HepG2 (cell line): Measurements from ENCODE around the gene ZCCHC4. TPM values are rescaled to one million over a fixed set of nuclear protein-coding genes. Genes with fewer than 3 reads are reported as not detected.
A peak's percentile ranks its signal among the peaks of the same experiment; 100 is the strongest.

Source experiments
- CBX2 ChIP-seq, 2 experiments: fragments of 200-600 bp in 1 of 2; sonication (generic); formaldehyde crosslinking in 1 of 2; IDR thresholded peaks; 2 replicates each; pipeline versions ENCODE4 v1.7.0 to v1.8.1; 2018 to 2022; ENCODE audit warnings: low read depth in 2 of 2, low read length in 1 of 2, mild to moderate bottlenecking in 1 of 2, missing genetic modification reagents in 1 of 2
- KMT2A ChIP-seq: sonication (generic); formaldehyde crosslinking; IDR thresholded peaks from 2 replicates; pipeline ENCODE4 v1.4.0; 2020; ENCODE audit warnings: missing genetic modification reagents
- NR2C2 ChIP-seq: sonication (generic); formaldehyde crosslinking; IDR thresholded peaks from 2 replicates; pipeline ENCODE4 v1.4.0; 2020; ENCODE audit warnings: missing genetic modification reagents, mild to moderate bottlenecking, moderate library complexity, borderline replicate concordance
- POLR2A ChIP-seq, 2 experiments: IDR thresholded peaks; 2 replicates each; pipeline ENCODE4 v1.6.1; 2011; ENCODE audit warnings: low read depth in 2 of 2, low read length in 2 of 2, mild to moderate bottlenecking in 1 of 2, moderate library complexity in 1 of 2; ENCODE audit not compliant: insufficient read depth in 1 of 2
- RNF2 ChIP-seq: fragments of 450-650 bp; conservative IDR thresholded peaks from 2 replicates; pipeline ENCODE4 v1.6.1; 2016; ENCODE audit warnings: low read depth
- SRY ChIP-seq: sonication (generic); formaldehyde crosslinking; IDR thresholded peaks from 2 replicates; pipeline ENCODE4 v1.8.0; 2022; ENCODE audit warnings: mild to moderate bottlenecking, missing genetic modification reagents
- WIZ ChIP-seq: sonication (generic); formaldehyde crosslinking; IDR thresholded peaks from 2 replicates; pipeline ENCODE4 v1.5.1; 2020; ENCODE audit warnings: mild to moderate bottlenecking, missing genetic modification reagents
- ZBTB3 ChIP-seq: sonication (generic); formaldehyde crosslinking; IDR thresholded peaks from 2 replicates; pipeline ENCODE4 v1.4.0; 2020; ENCODE audit warnings: low read depth, mild to moderate bottlenecking, moderate library complexity, missing genetic modification reagents, borderline replicate concordance
- ZFP41 ChIP-seq: sonication (generic); formaldehyde crosslinking; IDR thresholded peaks from 2 replicates; pipeline ENCODE4 v1.4.0; 2020; ENCODE audit warnings: mild to moderate bottlenecking, missing genetic modification reagents, borderline replicate concordance
- ZMYM4 ChIP-seq: sonication (generic); formaldehyde crosslinking; IDR thresholded peaks from 2 replicates; pipeline ENCODE4 v1.8.1; 2023; ENCODE audit warnings: mild to moderate bottlenecking, missing genetic modification reagents
- ZNF282 ChIP-seq: fragments of 450-650 bp; IDR thresholded peaks from 2 replicates; pipeline ENCODE4 v1.6.1; 2018; ENCODE audit not compliant: partially characterized antibody
- ZNF326 ChIP-seq: sonication (generic); formaldehyde crosslinking; IDR thresholded peaks from 2 replicates; pipeline ENCODE4 v1.4.0; 2020; ENCODE audit warnings: missing genetic modification reagents, borderline replicate concordance
- ZNF367 ChIP-seq: sonication (generic); formaldehyde crosslinking; IDR thresholded peaks from 2 replicates; pipeline ENCODE4 v1.4.0; 2020; ENCODE audit warnings: missing genetic modification reagents, borderline replicate concordance
- ZNF614 ChIP-seq: IDR thresholded peaks from 2 replicates; pipeline ENCODE4 v1.6.1; 2018; ENCODE audit warnings: missing biosample characterization, missing genetic modification reagents, inconsistent platforms, borderline replicate concordance
- ZNF720 ChIP-seq: sonication (generic); formaldehyde crosslinking; IDR thresholded peaks from 2 replicates; pipeline ENCODE4 v1.4.0; 2020; ENCODE audit warnings: missing genetic modification reagents
- polyA plus RNA-seq, 8 experiments: library from polyadenylated mRNA; depleted of rRNA in 3 of 8; stranded (reverse) in 7 of 8; unstranded in 1 of 8; fragments of >200 nt; fragmentation: Illumina TruSeq in 4 of 8; extraction: Trizol in 4 of 8; gene quantifications; 2 replicates each; pipeline versions ENCODE4 v1.2.1 to v1.2.3, GENCODE V29; 2011 to 2016; ENCODE audit warnings: low read depth in 4 of 8, missing spikeins in 1 of 8, mixed read lengths in 1 of 8; ENCODE audit not compliant: insufficient read depth in 1 of 8
- total RNA-seq, 5 experiments: library from RNA; depleted of rRNA; stranded (reverse); fragments of >200 nt; fragmentation: Illumina TruSeq; extraction: Trizol; gene quantifications; 2 replicates each; pipeline ENCODE4 v1.2.3, GENCODE V29; 2016; ENCODE audit warnings: low read depth in 1 of 5
- TF ChIP-seq, protein P1 (sequence below): sonication (generic); formaldehyde crosslinking; IDR thresholded peaks from 2 replicates; pipeline ENCODE4 v1.4.0; 2020; ENCODE audit warnings: mild to moderate bottlenecking, missing genetic modification reagents
- TF ChIP-seq, protein P2 (sequence below): sonication (generic); formaldehyde crosslinking; IDR thresholded peaks from 2 replicates; pipeline ENCODE4 v1.5.0; 2020; ENCODE audit warnings: missing genetic modification reagents
- TF ChIP-seq, protein P3 (sequence below): sonication (generic); formaldehyde crosslinking; IDR thresholded peaks from 2 replicates; pipeline ENCODE4 v1.8.0; 2023; ENCODE audit warnings: mild to moderate bottlenecking, missing genetic modification reagents
- TF ChIP-seq, protein P4 (sequence below): sonication (generic); formaldehyde crosslinking; IDR thresholded peaks from 2 replicates; pipeline ENCODE4 v1.8.1; 2023; ENCODE audit warnings: missing genetic modification reagents, mild to moderate bottlenecking, borderline replicate concordance
- TF ChIP-seq, protein P5 (sequence below): sonication (generic); formaldehyde crosslinking; IDR thresholded peaks from 2 replicates; pipeline ENCODE4 v1.8.0; 2022; ENCODE audit warnings: missing genetic modification reagents, mild to moderate bottlenecking, borderline replicate concordance
- TF ChIP-seq, protein P6 (sequence below): sonication (generic); formaldehyde crosslinking; IDR thresholded peaks from 2 replicates; pipeline ENCODE4 v1.5.0; 2020; ENCODE audit warnings: mild to moderate bottlenecking, missing genetic modification reagents, borderline replicate concordance

Gene ZCCHC4
- total and polyA plus RNA-seq, 2 of the 13 experiments (the other 11 are each of a cell fraction or from before 2014, with no cell fraction given): 13.2 to 15.0 TPM

DNA sequence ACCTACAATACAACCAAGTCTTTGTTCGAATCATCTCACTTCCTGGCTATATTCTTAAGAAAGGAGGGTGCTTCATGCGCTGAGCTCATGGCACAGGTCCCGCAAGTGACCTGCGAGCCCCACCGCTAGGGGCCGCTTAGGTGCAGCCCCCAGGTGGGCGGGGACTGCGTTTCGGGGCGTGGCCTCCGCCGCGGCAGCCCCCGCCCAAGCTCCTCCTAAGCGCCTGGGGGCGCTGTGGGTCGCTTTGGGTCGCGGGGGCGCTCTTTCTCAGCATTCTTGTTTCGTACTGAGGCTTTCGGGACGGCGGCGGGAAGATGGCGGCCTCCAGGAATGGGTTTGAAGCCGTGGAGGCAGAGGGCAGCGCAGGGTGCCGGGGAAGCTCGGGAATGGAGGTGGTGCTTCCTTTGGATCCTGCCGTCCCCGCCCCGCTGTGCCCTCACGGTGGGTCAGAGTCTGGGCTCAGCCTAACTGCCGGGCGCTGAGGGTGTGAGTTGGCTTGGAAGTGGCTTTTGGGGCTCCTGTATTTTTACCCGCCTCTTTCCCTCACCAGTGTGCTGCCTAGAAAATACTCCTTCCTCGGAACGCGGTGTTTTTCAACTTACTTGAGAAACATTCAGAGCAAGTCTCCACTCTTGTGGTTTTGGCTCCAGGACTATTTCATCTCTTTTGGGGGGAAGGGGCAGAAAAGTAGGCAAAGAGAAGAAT is at the start of gene ZCCHC4 (continued):
- TF ChIP-seq, protein P1, sequence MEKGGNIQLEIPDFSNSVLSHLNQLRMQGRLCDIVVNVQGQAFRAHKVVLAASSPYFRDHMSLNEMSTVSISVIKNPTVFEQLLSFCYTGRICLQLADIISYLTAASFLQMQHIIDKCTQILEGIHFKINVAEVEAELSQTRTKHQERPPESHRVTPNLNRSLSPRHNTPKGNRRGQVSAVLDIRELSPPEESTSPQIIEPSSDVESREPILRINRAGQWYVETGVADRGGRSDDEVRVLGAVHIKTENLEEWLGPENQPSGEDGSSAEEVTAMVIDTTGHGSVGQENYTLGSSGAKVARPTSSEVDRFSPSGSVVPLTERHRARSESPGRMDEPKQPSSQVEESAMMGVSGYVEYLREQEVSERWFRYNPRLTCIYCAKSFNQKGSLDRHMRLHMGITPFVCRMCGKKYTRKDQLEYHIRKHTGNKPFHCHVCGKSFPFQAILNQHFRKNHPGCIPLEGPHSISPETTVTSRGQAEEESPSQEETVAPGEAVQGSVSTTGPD (CRISPR knock-in tag): no peak
- TF ChIP-seq, protein P2, sequence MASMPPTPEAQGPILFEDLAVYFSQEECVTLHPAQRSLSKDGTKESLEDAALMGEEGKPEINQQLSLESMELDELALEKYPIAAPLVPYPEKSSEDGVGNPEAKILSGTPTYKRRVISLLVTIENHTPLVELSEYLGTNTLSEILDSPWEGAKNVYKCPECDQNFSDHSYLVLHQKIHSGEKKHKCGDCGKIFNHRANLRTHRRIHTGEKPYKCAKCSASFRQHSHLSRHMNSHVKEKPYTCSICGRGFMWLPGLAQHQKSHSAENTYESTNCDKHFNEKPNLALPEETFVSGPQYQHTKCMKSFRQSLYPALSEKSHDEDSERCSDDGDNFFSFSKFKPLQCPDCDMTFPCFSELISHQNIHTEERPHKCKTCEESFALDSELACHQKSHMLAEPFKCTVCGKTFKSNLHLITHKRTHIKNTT (CRISPR knock-in tag): no peak
- TF ChIP-seq ZBTB3 (no peak), ZFP41 (CRISPR knock-in tag) (no peak), SRY (0 out of 2 replicates have a peak, but pooled peaks have one; percentile 73), NR2C2 (CRISPR knock-in tag) (peak; percentile 61), ZNF614 (peak; percentile 87), POLR2A (IDR thresholded peaks at IDR 0.05; ENCODE audit: insufficient read depth in 1 of 2, low read depth in 2 of 2, low read length in 2 of 2) (peak; percentile 79 to 85), ZNF367 (CRISPR knock-in tag) (no peak), ZNF326 (no peak), ZMYM4 (CRISPR knock-in tag) (peak; percentile 100), KMT2A (CRISPR knock-in tag) (peak; percentile 97), CBX2 (IDR thresholded peaks at IDR 0.05; ENCODE audit: low read depth, low read length) (no peak), CBX2 (CRISPR knock-in tag; IDR thresholded peaks at IDR 0.05; ENCODE audit: low read depth) (no peak), ZNF282 (no peak), WIZ (CRISPR knock-in tag) (0 out of 2 replicates have a peak, but pooled peaks have one; percentile 51), ZNF720 (CRISPR knock-in tag) (no peak), RNF2 (no peak)
- TF ChIP-seq, protein P3, sequence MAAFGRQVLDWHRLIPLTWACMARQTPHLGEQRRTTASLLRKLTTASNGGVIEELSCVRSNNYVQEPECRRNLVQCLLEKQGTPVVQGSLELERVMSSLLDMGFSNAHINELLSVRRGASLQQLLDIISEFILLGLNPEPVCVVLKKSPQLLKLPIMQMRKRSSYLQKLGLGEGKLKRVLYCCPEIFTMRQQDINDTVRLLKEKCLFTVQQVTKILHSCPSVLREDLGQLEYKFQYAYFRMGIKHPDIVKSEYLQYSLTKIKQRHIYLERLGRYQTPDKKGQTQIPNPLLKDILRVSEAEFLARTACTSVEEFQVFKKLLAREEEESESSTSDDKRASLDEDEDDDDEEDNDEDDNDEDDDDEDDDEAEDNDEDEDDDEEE (CRISPR knock-in tag): no peak
- TF ChIP-seq, protein P4, sequence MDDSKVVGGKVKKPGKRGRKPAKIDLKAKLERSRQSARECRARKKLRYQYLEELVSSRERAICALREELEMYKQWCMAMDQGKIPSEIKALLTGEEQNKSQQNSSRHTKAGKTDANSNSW (CRISPR knock-in tag): 0 out of 2 replicates have a peak, but pooled peaks have one; percentile 42
- TF ChIP-seq, protein P5, sequence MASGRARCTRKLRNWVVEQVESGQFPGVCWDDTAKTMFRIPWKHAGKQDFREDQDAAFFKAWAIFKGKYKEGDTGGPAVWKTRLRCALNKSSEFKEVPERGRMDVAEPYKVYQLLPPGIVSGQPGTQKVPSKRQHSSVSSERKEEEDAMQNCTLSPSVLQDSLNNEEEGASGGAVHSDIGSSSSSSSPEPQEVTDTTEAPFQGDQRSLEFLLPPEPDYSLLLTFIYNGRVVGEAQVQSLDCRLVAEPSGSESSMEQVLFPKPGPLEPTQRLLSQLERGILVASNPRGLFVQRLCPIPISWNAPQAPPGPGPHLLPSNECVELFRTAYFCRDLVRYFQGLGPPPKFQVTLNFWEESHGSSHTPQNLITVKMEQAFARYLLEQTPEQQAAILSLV (CRISPR knock-in tag): peak; percentile 84; the same call in 1 of the 2 replicates
- TF ChIP-seq, protein P6, sequence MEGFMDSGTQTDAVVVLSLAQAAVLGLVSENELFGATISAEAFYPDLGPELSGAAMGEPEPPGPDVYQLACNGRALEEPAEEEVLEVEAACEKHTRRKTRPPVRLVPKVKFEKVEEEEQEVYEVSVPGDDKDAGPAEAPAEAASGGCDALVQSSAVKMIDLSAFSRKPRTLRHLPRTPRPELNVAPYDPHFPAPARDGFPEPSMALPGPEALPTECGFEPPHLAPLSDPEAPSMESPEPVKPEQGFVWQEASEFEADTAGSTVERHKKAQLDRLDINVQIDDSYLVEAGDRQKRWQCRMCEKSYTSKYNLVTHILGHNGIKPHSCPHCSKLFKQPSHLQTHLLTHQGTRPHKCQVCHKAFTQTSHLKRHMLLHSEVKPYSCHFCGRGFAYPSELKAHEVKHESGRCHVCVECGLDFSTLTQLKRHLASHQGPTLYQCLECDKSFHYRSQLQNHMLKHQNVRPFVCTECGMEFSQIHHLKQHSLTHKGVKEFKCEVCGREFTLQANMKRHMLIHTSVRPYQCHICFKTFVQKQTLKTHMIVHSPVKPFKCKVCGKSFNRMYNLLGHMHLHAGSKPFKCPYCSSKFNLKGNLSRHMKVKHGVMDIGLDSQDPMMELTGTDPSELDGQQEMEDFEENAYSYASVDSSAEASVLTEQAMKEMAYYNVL: peak; percentile 88; the same call in 1 of the 2 replicates
